Hematopoietic multipotent progenitor cell treated with erythropoietin and hydrocortisone succinate and interleukin-3 and kit ligand, for 15 days (in vitro differentiated cells): Measurements from ENCODE around the gene C1orf50.

Source experiments
- DNase-seq: peaks from one replicate; pipeline ENCODE4 v3.0.0-alpha.2; 2015; ENCODE audit warnings: low spot score

C1orf50 gene

GRCh38 chr1:42759114-42759513, 7.9 kb upstream of the C1orf50 start:
- DNase-seq = no peak

DNA sequence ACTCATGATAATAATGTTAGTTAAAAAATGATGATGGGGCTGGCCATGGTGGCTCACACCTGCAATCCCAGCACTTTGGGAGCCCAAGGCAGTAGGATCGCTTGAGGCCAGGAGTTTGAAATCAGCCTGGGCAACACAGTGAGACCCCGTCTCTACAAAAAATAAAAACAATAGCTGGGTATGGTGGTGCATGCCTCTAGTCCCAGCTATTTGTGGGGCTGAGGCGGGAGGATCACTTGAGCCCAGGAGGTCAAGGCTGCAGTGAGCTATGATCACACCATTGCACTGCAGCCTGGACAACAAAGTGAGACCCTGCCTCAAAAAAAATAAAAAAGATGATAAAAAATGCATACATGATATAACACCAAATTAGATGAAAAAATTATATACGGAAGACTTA, 5.5 kb upstream of the C1orf50 start:
- DNase-seq = no peak

GRCh38 chr1:42762269-42762668, 4.8 kb upstream of the C1orf50 start:
- no peak for DNase-seq

DNA sequence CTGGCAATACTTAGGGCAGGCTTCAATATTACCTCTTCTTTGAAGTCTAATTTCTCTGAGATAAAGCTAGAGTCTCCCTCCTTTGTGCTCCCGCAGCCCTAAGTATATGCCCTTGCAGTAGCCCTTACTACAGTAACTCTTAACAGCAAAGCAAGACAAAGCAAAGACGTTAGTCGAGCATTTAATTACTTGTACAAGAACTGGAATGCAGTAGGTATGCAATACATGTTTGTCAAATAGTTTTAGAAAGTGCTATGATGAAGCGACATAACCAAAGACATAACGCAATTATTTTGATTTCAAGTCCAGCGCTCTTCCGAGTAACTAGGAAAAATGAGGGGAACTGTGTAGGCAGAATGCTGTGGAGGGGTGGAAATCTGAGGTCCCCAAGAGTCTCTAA, 1.8 kb upstream of the C1orf50 start:
- no peak for DNase-seq

- DNase-seq = peak; percentile 22
These were observed 963 bp upstream of the C1orf50 start for GRCh38 chr1:42765832-42766740.

DNA sequence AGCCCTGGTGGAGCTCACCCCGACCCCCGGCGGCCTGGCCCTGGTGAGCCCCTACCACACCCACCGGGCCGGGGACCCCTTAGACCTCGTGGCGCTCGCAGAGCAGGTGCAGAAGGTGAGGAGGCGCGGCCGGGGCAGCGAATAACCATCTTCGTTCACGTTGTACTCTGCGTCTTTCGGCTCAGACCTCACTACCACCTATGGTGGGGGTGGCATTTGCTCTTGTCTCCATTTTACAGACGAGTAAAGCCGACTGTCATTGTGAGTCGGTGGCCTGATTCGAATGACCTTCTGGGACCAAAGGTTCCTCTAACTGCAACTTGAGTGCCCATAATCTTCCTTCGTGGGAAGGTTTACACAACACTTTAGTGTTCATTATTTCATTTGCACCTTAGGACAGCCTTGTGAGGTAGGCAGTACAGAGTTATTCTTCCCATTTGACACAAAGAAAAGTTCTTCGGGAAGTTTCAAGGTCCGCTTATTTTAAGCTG, 506 bp downstream of the C1orf50 start:
- DNase-seq = peak; percentile 31

GRCh38 chr1:42768172-42768571, 1.1 kb downstream of the C1orf50 start:
- DNase-seq = no peak

DNA sequence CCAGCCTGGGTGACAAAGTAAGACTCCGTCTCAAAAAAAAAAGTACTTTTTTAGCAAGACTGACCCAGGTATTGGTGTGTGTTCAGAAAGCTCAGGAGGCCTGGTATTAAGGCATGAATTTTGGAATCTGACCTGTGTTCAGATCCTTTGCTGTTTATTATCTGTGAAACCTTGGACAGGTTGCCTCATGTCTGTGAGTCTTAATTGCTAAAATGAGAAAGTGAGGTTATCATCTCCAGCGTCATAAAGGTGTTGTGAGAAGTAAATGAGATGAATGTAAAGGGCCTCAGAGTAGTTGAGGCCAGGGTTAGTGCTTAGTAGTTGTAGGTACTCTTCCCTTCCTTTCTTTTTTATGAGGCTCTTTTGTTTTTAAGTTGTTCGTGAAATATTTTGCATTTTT, 2.8 kb downstream of the C1orf50 start:
- no peak for DNase-seq

DNA sequence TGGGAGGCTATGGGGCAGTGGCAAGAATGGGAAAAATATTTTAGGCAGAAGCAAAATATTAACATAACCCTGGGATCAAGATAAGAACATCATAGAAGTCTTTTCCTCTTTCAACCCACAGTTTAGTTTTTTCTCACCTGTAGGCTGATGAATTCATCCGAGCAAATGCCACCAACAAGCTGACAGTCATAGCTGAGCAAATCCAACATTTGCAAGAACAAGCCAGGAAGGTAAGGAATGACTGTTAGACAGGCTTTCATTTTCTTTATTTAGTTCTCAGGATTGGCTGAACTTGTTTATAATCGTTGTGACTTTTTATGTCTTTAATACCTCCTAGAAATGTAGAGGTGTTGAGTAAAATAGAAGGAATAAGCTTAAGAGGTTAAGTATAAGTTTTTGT, 6.4 kb downstream of the C1orf50 start:
- DNase-seq = no peak

GRCh38 chr1:42774928-42775526, 8.0 kb downstream of the C1orf50 start:
- no peak for DNase-seq

DNA sequence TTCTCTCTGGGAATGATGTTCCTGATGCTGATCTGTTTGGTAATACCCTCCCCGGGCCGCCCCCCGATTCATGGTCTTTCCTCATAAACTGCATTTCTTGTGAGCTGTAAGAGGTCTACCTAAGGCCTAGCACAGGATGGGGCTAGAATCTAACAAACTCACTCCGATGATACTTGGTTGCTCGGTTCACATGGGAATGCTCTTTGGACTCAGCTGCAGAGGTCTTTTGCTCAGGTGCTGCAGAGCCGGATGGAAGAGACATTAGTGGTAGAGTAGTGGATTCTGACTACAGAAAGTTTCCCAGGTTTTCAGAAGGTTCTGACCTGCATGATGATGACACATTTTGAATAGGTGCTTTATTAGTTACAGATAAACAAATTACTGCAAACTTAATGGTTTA, 9.5 kb downstream of the C1orf50 start:
- no peak for DNase-seq

DNA sequence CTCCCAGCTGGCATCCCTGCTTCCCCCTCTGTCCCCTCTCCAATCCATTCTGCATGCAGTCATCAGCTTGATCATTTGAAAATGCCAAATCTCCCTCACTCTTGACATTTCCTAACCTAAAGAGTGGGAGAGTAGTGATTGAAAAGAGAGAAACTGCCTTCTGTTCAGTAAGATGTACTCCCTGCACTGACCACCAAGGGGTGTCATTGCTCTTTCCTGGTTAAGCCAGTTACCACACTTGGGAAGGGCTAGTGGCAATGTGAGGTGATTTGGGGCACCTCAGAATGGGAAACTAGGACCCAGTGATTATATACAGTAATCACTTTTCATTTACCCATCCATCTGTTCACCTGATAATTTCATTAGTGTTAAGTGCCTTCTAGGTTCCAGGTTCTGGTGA, 10.8 kb downstream of the C1orf50 start:
- peak; percentile 77 for DNase-seq

GRCh38 chr1:42779725-42780124, 12.7 kb downstream of the C1orf50 start:
- no peak for DNase-seq

DNA sequence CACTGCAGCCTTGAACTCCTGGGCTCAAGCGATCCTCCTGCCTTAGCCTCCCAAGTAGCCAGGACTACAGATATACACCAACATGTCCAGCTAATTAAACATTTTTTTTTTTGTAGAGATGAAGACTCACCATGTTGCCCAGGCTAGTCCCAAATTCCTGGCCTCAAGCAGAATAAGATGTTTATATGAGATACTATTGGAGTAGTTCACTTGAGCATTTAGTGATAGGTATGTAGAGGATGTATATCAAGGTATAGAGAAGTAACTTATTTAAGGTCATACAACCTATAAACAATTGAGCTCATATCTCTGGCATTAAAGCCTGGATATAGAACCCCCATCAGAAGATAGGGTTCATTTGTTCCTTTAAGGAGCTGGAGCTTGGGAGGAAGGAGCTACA, 13.1 kb downstream of the C1orf50 start:
- DNase-seq = no peak

GRCh38 chr1:42783092-42783491, 16.0 kb downstream of the C1orf50 start:
- DNase-seq = no peak

- no peak for DNase-seq
These were observed 17.5 kb downstream of the C1orf50 start for GRCh38 chr1:42784547-42784945.

GRCh38 chr1:42784946-42785693, 18.1 kb downstream of the C1orf50 start, which contains the start of gene TMEM269:
TSS of gene TMEM269 (plus strand) at chr1:42784991. CDS start at chr1:42789894, 4,903 bp downstream.
- DNase-seq = no peak

DNA sequence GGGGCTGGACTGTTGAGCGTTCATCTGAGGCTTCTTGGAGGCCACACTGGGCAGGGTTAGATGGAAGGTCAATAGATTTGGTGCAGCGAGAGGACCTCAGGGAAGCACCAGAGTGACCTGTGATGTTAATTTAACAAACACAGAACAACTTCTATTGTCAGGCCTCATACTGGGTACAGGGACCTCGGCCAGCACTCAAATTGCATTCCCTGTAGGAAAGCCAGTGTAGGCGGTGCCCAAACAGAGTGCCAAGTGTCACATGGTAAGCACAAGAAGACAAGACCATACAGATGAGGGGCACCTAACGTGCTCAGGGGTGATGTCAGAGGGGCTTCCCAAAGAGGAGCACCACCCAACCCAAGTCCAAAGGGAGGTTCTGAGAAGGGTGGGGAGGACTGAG, 19.0 kb downstream of the C1orf50 start:
- DNase-seq = no peak

DNA sequence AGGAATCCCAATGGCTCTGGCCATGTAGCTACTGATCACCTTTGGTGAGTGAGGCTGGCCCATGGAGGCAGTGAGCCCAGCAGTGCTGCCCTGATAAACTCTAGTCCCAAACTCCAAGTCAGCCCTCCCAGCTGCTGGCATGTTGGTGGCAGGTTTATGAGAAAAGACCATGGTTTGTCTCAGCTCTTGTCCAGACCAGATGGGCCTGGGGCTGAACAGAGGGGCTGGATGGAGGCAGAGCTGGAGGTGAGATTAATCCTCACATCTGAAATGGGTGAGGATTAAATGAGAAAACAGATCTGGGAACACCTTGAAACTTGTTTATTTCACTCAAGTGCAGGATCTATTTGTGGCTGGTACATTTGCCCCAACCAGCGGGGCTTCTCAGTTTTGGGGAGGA, 21.0 kb downstream of the C1orf50 start:
- DNase-seq = no peak

- no peak for DNase-seq
These were observed 26.8 kb downstream of the C1orf50 start for GRCh38 chr1:42793824-42794223.

GRCh38 chr1:42797414-42797813, 30.4 kb downstream of the C1orf50 start:
- no peak for DNase-seq

DNA sequence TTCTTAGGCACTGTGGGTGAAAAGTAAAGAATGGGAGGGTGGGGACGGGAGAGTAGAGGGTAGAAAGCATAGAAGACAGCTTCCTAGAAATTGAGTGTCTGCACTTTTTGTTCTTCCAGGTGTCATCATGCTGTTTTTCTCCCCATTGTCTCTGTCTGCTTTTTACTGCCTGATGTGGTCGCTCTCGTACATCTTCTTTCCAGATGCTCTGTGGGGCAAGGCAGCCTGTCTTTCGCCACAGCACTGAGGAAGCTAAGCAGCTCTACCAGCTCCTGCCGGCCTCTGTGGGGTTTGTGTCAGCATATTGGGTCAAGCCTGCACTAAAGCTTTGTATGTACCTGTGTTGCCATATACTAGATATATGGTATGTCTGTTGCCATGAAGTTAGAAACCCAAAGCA, 30.9 kb downstream of the C1orf50 start:
- DNase-seq = no peak
